Cardiac fibroblast (primary cell): ENCODE measurements around the gene QRSL1.

Source experiments
- DNase-seq, 2 donors: peaks; one replicate each; pipeline versions ENCODE4 v3.0.0 to v3.0.0-alpha.2; 2010; ENCODE audit warnings: low read depth in 2 of 2
- H3K4me3 ChIP-seq, 2 donors: replicated peaks in 1 of 2; 1 replicate in 1 of 2; 2 replicates in 1 of 2; pipeline ENCODE4 v1.5.1; 2011; ENCODE audit warnings: low read depth in 2 of 2, low read length in 2 of 2, mild to moderate bottlenecking in 2 of 2, moderate library complexity in 1 of 2
- CTCF ChIP-seq: IDR thresholded peaks from one replicate; pipeline ENCODE4 v1.5.1; 2011; ENCODE audit warnings: low read depth, mild to moderate bottlenecking, low read length, inconsistent platforms

The QRSL1 gene

GRCh38 chr6:106684011-106684410, 54.6 kb downstream of the QRSL1 start:
- TF ChIP-seq CTCF, result no peak
- no peak for DNase-seq
- no peak overlapping the region for H3K4me3 ChIP-seq

DNA sequence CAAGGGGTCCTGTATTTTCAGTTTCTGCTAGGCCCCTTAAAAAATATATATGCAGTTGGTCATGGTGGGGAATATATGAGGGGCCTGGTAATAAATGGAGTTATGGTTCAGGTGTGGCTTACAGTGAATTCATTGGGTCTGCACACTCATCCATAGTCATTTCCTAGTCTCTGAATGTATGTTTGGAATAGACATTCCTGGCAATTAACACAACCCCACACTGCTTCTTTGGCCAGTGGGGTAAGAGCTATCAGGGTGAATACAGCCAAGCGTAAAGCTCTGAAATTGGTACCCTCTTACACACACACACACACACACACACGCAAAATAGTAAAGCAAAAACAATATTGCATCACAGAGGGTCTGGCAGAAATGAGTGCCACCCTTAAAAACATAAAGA, 56.5 kb downstream of the QRSL1 start:
- DNase-seq, result no peak
- H3K4me3 ChIP-seq, result no peak overlapping the region
- no peak for TF ChIP-seq CTCF

GRCh38 chr6:106688177-106688951, 59.0 kb downstream of the QRSL1 start:
- no peak for DNase-seq
- TF ChIP-seq CTCF, result no peak
- no peak overlapping the region for H3K4me3 ChIP-seq

- TF ChIP-seq CTCF, result no peak
- no peak overlapping the region for H3K4me3 ChIP-seq
- DNase-seq, result peak; percentile 40
Measured at GRCh38 chr6:106692112-106692818, 62.9 kb downstream of the QRSL1 start.

DNA sequence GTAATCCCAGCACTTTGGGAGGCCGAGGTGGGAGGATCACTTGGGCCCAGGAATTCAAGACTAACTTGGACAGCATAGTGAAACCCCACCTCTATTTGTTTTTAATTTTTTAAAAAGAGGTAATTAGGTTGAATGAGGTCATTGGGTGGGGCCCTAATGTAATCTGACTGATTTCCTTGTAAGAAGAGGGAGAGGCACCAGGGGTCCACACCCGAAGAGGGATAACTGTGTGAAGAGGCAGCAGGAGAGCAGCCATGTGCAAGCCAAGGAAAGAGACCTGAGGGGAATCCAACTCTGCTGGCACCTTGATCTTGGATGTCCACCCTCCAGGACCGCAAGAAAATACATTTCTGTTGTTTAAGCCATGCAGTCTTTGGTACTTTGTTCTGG, 63.4 kb downstream of the QRSL1 start:
- no peak for DNase-seq
- H3K4me3 ChIP-seq, result no peak overlapping the region
- TF ChIP-seq CTCF, result no peak

GRCh38 chr6:106693418-106693817, 64.0 kb downstream of the QRSL1 start:
- H3K4me3 ChIP-seq, result no peak overlapping the region
- DNase-seq, result no peak
- no peak for TF ChIP-seq CTCF
